GM19452 (cell line): Measurements from ENCODE around the gene LPCAT2.

Source experiments
- ATAC-seq: cut with Tn5 transposase; IDR thresholded peaks from one replicate; pipeline ENCODE4 v1.9.1; 2021; ENCODE audit not compliant: unreplicated experiment

LPCAT2 gene

DNA sequence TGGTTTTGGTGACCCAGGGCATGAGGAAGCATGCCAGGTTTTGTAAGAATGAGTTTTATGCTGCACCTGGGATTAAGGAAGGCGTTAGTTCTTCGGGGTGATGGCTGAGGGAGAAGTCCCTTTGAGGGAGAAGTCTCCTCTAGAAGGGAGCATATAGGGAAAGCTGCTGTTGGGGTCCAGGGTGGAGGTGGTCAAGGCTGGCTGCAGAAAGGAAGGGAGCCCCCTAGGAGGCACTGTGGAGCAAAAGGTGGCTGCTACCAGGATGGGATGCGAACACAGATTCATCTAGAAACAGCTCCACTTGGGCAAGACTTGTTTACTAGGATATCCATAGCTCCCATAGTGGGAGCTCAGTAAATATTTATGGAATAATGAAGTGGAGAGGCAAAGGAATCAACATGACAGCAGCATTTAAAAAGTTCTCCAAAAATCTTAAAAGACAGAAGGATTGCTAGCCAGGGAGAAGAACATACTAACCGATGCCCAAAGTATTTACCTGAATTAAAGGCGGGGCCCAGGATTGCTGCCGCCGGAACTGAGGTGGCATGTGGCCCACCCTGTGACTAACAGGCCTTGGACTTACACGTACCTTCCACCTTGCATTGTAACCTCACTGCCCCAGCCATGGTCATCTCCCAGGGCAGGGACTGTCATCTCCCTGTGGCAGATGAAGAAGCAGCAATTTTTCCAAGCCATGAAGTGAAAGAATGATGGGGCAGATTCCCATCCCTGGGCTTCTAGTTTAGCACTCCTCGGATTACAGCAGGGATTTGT lies 7.1 kb upstream of the LPCAT2 start:
- no peak for ATAC-seq

DNA sequence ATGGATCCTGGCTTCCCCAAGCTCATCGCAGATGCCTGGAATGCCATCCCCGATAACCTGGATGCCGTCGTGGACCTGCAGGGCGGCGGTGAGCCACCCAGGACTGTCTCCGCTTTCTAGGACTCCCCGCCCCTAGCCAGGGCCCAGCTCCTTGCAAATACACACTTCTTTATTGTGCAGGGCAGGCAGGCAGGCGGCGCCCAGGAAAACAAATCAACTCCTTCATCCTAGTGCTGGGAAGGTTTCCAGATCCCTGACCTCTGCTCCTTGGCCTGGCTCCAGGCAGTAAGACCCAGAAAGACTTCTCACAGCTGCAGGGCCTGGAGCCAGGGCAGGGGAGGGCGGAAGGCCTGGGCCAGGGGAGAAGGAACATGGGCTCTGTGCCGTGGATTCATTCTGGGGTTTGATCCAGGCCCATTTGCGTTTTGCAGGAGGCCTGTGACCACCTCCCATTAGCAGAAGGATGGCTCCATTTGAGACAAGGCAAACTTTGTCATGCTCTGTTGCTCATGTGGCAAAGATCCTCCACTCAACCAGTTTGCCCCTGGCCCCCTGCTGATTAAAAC lies 6.0 kb upstream of the LPCAT2 start:
- no peak for ATAC-seq

DNA sequence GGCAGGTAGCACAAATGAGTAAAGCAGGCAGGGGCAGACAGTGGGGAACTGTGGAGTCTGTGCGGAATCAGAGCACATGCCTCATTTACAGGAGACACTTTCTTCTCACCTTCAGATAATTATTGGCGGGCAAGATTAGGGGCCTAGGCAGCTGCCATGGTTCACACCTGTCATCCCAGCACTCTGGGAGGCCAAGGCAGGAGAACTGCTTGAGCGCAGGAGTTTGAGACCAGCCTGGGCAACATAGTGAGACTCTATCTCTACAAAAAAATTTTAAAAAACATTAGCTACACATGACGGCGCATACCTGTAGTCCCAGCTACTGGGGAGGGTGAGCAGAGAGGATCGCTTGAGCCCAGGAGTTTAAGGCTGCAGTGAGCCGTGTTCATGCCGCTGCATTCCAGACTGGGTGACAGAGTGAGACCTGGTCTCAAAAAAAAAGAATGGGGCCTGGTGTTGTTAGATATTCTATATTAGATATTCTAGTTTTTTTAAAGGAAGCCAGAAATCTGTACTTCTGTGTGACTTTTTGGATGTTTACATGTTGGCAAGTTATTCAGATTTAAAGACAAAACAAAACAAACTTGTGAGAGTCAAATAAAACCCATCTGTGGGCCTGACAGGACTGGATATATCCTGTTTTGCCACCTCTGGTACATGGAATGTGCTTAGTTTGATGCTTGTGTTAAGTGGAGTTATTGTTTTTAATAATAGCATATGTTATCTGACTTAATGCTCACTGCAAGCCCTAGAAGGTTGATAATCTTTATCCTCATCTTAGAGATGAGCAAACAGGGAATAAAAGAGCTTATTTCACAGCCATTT lies 4.9 kb upstream of the LPCAT2 start:
- ATAC-seq: no peak

DNA sequence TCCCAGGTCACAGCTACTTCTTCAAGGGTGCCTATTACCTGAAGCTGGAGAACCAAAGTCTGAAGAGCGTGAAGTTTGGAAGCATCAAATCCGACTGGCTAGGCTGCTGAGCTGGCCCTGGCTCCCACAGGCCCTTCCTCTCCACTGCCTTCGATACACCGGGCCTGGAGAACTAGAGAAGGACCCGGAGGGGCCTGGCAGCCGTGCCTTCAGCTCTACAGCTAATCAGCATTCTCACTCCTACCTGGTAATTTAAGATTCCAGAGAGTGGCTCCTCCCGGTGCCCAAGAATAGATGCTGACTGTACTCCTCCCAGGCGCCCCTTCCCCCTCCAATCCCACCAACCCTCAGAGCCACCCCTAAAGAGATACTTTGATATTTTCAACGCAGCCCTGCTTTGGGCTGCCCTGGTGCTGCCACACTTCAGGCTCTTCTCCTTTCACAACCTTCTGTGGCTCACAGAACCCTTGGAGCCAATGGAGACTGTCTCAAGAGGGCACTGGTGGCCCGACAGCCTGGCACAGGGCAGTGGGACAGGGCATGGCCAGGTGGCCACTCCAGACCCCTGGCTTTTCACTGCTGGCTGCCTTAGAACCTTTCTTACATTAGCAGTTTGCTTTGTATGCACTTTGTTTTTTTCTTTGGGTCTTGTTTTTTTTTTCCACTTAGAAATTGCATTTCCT lies 3.4 kb upstream of the LPCAT2 start:
- ATAC-seq: no peak

DNA sequence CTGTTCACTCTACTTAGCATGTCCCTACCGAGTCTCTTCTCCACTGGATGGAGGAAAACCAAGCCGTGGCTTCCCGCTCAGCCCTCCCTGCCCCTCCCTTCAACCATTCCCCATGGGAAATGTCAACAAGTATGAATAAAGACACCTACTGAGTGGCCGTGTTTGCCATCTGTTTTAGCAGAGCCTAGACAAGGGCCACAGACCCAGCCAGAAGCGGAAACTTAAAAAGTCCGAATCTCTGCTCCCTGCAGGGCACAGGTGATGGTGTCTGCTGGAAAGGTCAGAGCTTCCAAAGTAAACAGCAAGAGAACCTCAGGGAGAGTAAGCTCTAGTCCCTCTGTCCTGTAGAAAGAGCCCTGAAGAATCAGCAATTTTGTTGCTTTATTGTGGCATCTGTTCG lies 2.8 kb upstream of the LPCAT2 start:
- no peak for ATAC-seq

DNA sequence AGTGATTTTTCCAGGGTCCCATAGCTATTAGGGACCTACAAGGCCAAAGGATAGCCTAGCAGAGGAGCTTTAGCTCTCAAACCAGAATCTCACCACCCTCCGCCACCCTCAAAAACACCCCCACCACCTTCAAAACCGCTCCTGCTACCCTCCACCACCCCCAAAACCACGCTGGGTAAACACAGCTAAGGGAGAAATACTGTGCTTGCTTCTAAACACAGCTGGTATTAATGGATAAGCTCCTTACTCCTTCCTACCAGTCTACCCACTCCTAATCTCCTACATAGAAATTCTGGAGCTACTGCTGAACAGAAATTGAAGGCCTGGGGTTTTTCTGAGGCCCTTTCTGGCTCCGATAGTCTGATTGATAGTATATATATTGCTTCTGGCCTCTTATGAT lies 2.2 kb upstream of the LPCAT2 start:
- ATAC-seq: no peak

DNA sequence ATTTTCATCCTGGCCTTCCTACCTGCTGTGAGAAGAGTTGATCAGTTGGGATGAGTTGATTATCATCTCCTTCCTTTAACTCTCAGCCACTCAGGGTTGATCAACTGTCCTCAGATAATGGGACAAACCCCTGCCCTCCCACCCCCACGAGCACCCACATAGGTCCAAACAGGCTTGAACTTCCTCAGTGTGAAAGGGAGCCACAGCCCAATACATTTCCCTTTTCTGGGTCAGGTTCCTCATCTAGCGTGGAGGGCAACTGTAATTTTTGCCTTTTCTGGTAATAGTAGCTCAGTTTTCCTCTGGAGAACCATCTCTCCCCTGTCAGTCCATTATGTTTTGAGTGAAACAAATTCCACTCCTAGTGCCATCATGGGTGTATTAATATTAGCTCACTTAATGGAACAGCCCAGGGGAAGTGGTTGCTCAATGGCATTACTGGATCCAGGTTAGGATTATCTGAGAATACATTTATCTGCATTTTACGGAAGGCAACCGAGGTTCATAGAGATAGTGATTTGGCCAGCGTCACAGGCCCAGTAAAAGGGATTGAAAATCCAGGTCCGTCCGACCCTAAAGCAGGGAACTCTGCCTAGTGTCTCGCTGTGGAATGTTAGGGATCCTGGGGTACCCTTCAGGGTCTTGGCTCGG lies 476 bp upstream of the LPCAT2 start:
- no peak for ATAC-seq

DNA sequence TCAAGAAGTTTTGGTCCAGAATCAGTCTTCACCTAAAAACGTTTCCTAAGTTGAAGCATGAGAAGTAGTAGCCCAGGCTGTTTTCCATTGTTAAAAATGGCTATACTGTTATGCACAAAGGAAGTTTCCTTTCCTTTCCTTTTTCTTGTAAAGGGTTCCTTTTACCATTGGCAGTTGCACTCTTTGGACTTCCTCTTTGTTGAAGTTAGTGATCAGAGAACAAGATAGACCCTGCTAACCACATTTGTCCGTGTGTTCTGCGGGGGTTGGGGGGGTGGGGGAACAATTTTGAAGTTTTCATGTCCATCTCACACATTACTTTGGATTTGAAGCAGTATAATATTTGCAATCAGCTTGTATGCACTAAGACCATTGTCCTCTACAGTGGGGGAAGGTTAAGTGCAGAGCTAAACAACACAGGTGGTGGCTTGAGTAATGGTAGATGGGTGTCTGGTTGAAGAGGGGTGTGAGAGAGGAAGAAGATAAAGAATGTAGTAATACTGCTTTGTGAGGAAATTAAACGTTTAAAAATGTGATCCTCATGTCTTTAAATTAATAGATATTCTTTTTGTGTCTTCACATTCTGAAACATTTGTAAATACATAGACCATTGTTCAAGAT lies 1.4 kb downstream of the LPCAT2 start:
- no peak for ATAC-seq

DNA sequence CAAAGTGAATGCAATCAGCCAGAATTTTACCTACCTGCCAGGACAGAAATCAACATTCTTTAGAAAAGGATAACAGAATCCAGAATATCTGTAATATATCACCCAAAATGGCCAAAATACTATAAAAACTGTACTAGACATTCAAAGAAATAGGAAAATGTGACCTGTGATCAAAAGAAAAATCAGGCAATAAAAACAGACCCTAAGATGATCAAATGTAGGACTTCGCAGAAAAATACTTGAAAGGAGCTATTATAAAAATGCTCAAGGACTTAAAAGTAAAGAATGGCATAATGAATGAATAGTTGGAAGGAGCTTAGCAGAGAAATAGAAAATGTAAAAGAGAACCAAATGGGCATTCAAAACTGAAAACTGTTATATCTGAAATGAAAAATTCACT lies 4.1 kb downstream of the LPCAT2 start:
- ATAC-seq: no peak

DNA sequence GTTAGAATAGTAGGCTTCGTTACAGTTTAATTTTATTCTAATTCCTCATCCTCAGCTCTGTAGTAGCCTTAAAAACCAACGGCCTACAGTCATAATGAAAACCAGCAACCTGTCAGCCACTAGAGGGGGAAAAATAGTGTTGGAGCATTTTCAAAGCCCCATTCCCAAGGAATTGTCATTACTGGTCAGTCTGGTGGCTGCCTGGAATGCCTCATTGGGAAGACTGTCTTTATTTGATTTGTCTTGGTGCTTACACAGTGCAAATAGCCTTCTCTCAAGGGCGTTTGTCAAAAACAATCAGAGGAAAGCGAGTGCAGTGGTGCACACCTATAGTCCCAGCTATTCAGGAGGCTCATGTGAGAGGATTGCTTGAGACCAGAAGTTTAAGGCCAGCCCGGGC lies 4.7 kb downstream of the LPCAT2 start:
- ATAC-seq: no peak

DNA sequence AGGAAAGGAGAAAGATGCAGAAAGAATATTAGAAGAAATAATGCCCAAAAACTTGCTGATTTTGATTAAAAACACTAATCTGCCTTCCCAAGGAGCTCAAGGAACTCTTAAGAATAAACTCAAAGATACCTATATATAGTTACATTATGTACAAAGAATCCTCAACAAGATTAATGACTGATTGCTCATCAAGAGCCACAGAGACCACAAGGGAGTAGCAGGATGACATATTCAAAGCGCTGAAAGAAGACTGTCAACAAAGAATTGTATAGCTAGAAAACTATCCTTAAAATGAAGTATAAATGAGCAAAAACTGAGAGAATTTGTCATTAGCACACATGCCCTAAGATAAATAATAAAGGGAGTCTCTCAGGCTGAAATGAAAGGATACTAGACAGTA lies 6.2 kb downstream of the LPCAT2 start:
- ATAC-seq: no peak

DNA sequence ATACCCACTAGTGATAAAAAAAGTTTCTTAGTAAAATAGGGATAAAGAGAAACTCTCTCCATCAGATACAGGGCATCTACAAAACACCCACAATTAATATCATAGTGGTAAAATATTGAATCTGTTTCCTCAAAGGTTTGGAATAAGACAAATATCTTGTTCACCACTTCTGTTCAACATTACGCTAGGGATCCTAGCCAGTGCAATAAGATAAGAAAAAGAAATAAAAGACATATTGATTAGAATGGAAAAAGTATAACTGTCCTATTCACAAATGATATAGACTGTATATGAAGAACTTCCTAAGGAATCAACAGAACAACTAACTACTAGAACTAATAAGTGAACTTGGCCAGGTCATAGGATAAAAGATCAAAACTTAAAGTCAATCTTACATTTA lies 12.9 kb downstream of the LPCAT2 start:
- ATAC-seq: no peak

DNA sequence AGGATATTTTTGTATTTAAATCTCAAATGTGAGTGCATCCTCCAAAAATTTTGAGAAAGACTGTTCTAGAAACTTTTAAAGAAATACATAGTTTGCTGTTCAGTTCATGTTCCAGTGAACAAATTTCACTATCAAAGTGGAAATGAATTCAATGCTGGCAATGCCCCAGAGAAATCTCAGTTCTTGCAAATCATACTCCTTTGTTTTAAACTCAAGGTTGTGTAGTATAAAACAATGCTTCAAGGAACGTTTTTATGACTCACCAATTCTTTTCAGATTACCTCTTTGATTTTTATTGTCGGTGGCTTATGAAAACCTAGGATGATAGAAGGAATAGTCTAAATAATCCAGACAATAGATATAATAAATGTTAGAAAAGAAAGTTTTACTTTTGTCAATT lies 17.6 kb downstream of the LPCAT2 start:
- ATAC-seq: no peak

DNA sequence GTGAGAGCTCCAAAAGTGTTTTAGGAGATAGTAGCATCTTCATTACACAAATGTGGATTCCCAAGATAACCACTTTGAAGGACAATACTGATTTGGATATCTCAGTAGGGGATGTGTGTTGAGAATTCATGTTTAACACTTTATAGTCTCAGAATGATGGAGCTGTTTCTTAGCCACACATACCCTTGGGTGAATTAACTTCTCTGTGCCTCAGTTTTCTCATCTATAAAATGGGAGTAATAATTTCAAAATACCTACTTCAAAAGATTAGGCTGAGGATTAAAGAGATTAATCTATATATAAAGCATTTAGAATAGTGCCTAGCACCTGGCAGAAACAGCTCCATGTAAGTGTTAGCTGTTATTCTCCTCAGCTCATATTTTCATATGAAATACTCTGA lies 19.0 kb downstream of the LPCAT2 start:
- ATAC-seq: no peak

DNA sequence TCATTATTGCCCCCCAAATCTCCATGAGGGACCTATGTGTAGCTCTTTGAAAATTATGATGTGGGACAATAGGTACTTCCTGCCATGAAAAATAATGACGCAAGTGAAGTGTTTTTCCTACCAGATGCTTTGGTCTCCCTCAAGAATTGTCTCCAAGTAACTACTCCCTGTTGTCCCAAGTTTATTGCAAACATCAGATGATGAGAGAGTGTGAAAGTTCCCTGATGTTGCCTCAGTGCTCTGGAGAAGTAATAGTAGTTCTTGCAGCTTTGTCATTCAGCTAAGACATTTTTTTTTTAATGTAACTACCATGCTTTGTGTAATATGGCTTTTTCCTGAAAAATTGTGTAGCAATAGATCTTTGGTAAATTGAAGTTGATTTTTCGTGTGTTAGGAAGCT lies 20.1 kb downstream of the LPCAT2 start:
- ATAC-seq: no peak

DNA sequence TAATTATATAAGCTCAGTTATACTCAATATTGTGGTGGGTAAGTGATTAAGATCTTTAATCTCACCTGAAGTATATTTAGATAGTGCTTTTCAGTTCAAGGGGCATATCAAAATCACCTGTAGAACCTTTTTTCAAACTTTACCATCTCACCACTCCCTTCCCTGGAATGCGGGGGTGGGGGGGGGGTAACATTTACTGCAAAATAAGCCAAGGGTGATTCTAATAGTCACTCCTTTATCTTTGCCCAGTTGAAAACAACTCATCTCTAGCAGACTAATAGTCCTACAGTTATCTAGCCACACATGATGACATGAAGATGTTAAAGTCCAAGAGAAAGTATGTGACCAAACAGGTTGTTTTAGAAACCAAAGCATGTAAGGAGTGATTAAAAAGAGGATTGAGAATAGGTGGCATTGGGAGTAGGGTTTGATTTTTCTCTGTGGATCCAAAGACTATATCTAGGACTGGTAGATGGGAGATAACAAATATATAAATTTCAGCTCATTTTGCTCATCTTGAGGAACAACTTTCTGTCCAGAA lies 21.5 kb downstream of the LPCAT2 start:
- no peak for ATAC-seq

DNA sequence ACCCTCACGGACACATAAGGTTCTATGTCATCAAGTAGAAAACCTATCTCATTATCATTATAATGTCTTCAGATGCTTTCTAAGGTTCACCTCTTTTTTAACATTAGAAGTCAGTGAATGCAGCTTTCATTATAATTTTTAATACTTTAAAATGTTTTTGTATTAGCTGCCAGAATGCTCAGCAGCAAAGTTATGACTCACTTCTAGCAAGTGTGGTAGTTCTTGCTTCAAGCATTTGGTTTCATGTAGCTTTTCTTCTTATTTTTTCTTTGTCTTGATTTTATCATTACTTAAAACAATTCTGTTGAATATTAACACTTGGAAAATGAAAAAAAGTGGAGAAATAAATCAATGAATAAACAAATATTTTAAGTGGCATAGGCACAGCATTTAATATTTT lies 23.4 kb downstream of the LPCAT2 start:
- ATAC-seq: no peak

DNA sequence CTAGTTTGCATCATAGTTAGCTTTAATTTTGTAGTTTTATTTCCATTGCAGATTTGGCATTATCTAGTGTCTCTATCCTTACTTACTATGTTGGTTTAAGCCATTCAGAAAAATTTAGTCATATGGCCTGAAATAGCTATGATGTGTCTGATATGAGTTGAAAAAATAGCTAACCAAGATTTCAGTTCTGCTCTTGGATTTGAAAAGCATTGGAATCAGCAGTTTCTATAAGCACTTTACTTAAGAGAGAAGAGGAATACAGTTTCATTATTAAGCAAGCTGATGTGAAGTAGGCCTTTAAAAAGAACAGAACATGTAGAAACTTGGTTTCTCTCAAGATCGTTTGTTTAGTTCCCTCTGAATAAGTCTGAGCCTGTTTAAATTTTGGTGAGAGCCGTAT lies 25.9 kb downstream of the LPCAT2 start:
- no peak for ATAC-seq

DNA sequence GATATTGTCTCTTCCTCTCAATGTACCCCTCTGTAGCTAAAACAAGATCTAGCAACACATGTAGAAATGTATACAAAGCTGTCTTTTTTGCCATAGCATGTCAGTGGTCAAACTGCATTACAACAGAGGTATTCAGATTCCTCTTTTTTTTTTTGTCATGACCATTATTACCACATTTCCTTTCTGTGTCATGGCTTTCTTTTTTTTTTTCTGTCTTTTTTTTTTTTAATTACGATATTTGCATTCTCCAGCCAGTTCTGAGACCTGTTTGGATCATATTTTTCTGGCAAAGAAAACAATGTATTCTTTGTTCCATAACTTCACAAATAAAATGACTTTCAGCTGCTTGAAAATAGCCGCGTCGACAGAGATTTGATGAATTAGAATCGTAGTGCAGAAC lies 30.2 kb downstream of the LPCAT2 start:
- ATAC-seq: no peak

DNA sequence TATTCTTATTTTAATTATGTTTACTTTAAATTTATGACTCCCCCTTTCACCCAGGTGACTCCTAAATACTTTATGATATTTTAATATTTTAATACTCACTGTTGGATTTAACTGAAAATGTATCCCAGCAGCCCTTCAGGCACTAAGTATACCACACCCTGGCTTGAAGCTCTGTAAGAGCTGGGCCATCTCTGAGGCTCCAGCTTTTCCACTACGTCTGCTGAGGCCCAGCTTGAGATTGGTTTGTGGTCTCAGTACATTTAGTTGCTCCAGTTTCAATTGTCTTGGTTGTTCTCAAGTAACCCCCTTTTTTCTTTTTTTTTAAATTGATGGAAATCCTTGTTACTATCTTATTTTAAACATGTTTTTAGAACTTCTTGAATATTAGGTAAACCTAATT lies 30.6 kb downstream of the LPCAT2 start:
- ATAC-seq: no peak
